Lower leg skin (tissue), 3 donors: Measurements from ENCODE around the gene PARP11.

Experiments
- CTCF ChIP-seq, 3 donors: fragments of 450-650 bp; IDR thresholded peaks; one replicate each; pipeline ENCODE4 v1.5.1; 2016; ENCODE audit warnings: antibody characterized with exemption in 3 of 3, mild to moderate bottlenecking in 3 of 3, moderate library complexity in 2 of 3
- POLR2A ChIP-seq, 2 donors: fragments of 450-650 bp; IDR thresholded peaks; one replicate each; pipeline ENCODE4 v1.6.1; 2016 to 2017; ENCODE audit warnings: antibody characterized with exemption in 2 of 2, mild to moderate bottlenecking in 1 of 2, moderate library complexity in 1 of 2

GRCh38 chr12:3911409-3911808 lies 38.2 kb upstream of the PARP11 start:
- TF ChIP-seq CTCF (IDR thresholded peaks at IDR 0.05) = no peak
- no peak for TF ChIP-seq POLR2A (IDR thresholded peaks at IDR 0.05)
